HPDE6-E6E7 (cell line): ENCODE measurements around the gene ATP8B4.

Source experiments
- DNase-seq: peaks from one replicate; pipeline ENCODE4 v3.0.0; 2011; ENCODE audit warnings: missing footprints; ENCODE audit errors: extremely low spot score

ATP8B4 gene

GRCh38 chr15:49934487-49934886 lies 184.5 kb downstream of the ATP8B4 start:
- DNase-seq: no peak

- DNase-seq: no peak
Measured at GRCh38 chr15:49927189-49927861, 191.7 kb downstream of the ATP8B4 start.

- DNase-seq: no peak
Measured at GRCh38 chr15:49926740-49927139, 192.3 kb downstream of the ATP8B4 start.

- no peak for DNase-seq
Measured at GRCh38 chr15:49923671-49924070, 195.4 kb downstream of the ATP8B4 start.

GRCh38 chr15:49919034-49919433 lies 200.0 kb downstream of the ATP8B4 start:
- DNase-seq: no peak

- no peak for DNase-seq
Measured at GRCh38 chr15:49918121-49918520, 200.9 kb downstream of the ATP8B4 start.

GRCh38 chr15:49916998-49917397 lies 202.0 kb downstream of the ATP8B4 start:
- DNase-seq: no peak

GRCh38 chr15:49915822-49916221 lies 203.2 kb downstream of the ATP8B4 start:
- DNase-seq: no peak

GRCh38 chr15:49908933-49909295 lies 210.1 kb downstream of the ATP8B4 start:
- no peak for DNase-seq

- no peak for DNase-seq
Measured at GRCh38 chr15:49908236-49908932, 210.6 kb downstream of the ATP8B4 start.

- DNase-seq: no peak
Measured at GRCh38 chr15:49906966-49907365, 212.1 kb downstream of the ATP8B4 start.

- no peak for DNase-seq
Measured at GRCh38 chr15:49905221-49905620, 213.8 kb downstream of the ATP8B4 start.

GRCh38 chr15:49904296-49904695 lies 214.7 kb downstream of the ATP8B4 start:
- DNase-seq: no peak

- DNase-seq: no peak
Measured at GRCh38 chr15:49902685-49903501, 216.1 kb downstream of the ATP8B4 start.

GRCh38 chr15:49901996-49902684 lies 216.9 kb downstream of the ATP8B4 start:
- DNase-seq: no peak

- no peak for DNase-seq
Measured at GRCh38 chr15:49901321-49901720, 217.7 kb downstream of the ATP8B4 start.

- DNase-seq: no peak
Measured at GRCh38 chr15:49900903-49901235, 218.2 kb downstream of the ATP8B4 start.

- DNase-seq: no peak
Measured at GRCh38 chr15:49900006-49900902, 218.8 kb downstream of the ATP8B4 start.

- no peak for DNase-seq
Measured at GRCh38 chr15:49898575-49899283, 220.3 kb downstream of the ATP8B4 start.

GRCh38 chr15:49898097-49898496 lies 220.9 kb downstream of the ATP8B4 start:
- no peak for DNase-seq
